ENCODE results near the gene ATP5PF.
"Not testable (repeated sequence)": the region's sequence is repeated elsewhere in the genome, so short reads cannot be mapped to it uniquely, and the experiment has no call there.

The ATP5PF gene

GRCh38 chr21:25721987-25722386, 12.7 kb downstream of the ATP5PF start:
- no peak for DNase-seq

- DNase-seq: no peak
These were observed 17.1 kb downstream of the ATP5PF start for GRCh38 chr21:25717491-25718147.

GRCh38 chr21:25714066-25714465, 20.6 kb downstream of the ATP5PF start:
- DNase-seq: not testable (repeated sequence)

- no peak for DNase-seq
These were observed 24.2 kb downstream of the ATP5PF start for GRCh38 chr21:25710550-25710949.

- no peak for DNase-seq
These were observed 24.9 kb downstream of the ATP5PF start for GRCh38 chr21:25709684-25710265.

- DNase-seq: no peak
These were observed 26.1 kb downstream of the ATP5PF start for GRCh38 chr21:25708467-25709065.

GRCh38 chr21:25701529-25701928, 33.2 kb downstream of the ATP5PF start:
- no peak for DNase-seq

GRCh38 chr21:25700741-25701140, 34.0 kb downstream of the ATP5PF start:
- no peak for DNase-seq

GRCh38 chr21:25695461-25695860, 39.2 kb downstream of the ATP5PF start:
- not testable (repeated sequence) for DNase-seq

- no peak for DNase-seq
These were observed 42.7 kb downstream of the ATP5PF start for GRCh38 chr21:25691976-25692375.

GRCh38 chr21:25689226-25689625, 45.5 kb downstream of the ATP5PF start:
- DNase-seq: no peak

- no peak for DNase-seq
These were observed 46.2 kb downstream of the ATP5PF start for GRCh38 chr21:25688275-25689155.

- no peak for DNase-seq
These were observed 46.9 kb downstream of the ATP5PF start for GRCh38 chr21:25687787-25688186.

GRCh38 chr21:25682382-25682781, 52.3 kb downstream of the ATP5PF start:
- DNase-seq: no peak

- DNase-seq: no peak
These were observed 58.3 kb downstream of the ATP5PF start for GRCh38 chr21:25676451-25676850.
